NB4 (cell line): ENCODE data around the gene PRELID3B.

Experiments used
- POLR2A ChIP-seq: IDR thresholded peaks from 2 replicates; pipeline ENCODE4 v1.6.1; 2011; ENCODE audit warnings: mild to moderate bottlenecking; ENCODE audit not compliant: insufficient read length; ENCODE audit errors: extremely low read depth
- TF ChIP-seq, protein P1 (sequence below): IDR thresholded peaks from one replicate; pipeline ENCODE4 v1.5.1; 2012; ENCODE audit warnings: low read depth, low read length

DNA sequence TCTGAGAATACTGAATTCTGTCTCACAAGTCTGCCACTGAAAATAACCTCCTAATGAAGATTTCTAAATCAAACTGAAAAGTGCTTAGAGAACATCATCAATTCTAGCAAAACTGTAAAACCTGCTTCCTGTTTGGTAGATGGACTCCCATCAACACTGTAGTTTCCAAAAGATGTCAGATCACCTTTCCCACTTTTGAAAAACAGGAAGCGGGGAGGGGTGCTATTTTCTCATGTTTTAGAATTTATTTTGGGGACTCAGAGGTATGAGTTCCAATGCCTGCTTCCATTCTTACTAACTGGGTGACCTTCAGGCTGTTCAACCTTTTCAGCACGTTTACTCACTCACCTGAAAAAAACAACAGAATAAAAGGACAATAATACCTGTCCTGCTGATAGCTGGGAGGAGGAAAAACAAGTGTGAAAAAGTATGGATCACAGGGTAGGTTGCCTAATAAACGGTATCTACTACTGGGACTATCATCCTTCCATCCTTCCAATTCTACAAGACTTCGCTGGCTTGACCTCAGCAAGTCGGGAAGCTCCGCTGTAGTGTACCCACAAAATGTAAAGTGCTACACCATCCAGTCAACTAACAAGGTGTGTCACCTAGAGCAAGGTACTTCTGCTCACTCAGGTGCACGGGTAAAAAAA, 11.5 kb downstream of the PRELID3B start:
- no peak for TF ChIP-seq POLR2A
- TF ChIP-seq, protein P1, sequence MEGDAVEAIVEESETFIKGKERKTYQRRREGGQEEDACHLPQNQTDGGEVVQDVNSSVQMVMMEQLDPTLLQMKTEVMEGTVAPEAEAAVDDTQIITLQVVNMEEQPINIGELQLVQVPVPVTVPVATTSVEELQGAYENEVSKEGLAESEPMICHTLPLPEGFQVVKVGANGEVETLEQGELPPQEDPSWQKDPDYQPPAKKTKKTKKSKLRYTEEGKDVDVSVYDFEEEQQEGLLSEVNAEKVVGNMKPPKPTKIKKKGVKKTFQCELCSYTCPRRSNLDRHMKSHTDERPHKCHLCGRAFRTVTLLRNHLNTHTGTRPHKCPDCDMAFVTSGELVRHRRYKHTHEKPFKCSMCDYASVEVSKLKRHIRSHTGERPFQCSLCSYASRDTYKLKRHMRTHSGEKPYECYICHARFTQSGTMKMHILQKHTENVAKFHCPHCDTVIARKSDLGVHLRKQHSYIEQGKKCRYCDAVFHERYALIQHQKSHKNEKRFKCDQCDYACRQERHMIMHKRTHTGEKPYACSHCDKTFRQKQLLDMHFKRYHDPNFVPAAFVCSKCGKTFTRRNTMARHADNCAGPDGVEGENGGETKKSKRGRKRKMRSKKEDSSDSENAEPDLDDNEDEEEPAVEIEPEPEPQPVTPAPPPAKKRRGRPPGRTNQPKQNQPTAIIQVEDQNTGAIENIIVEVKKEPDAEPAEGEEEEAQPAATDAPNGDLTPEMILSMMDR, result no peak
